RPMI8226 (cell line): ENCODE results near the gene DLX5.
"Not testable (repeated sequence)": the region's sequence is repeated elsewhere in the genome, so short reads cannot be mapped to it uniquely, and the experiment has no call there.

ENCODE experiments used
- DNase-seq: peaks from one replicate; pipeline ENCODE4 v3.0.0-alpha.2; 2015

The DLX5 gene

DNA sequence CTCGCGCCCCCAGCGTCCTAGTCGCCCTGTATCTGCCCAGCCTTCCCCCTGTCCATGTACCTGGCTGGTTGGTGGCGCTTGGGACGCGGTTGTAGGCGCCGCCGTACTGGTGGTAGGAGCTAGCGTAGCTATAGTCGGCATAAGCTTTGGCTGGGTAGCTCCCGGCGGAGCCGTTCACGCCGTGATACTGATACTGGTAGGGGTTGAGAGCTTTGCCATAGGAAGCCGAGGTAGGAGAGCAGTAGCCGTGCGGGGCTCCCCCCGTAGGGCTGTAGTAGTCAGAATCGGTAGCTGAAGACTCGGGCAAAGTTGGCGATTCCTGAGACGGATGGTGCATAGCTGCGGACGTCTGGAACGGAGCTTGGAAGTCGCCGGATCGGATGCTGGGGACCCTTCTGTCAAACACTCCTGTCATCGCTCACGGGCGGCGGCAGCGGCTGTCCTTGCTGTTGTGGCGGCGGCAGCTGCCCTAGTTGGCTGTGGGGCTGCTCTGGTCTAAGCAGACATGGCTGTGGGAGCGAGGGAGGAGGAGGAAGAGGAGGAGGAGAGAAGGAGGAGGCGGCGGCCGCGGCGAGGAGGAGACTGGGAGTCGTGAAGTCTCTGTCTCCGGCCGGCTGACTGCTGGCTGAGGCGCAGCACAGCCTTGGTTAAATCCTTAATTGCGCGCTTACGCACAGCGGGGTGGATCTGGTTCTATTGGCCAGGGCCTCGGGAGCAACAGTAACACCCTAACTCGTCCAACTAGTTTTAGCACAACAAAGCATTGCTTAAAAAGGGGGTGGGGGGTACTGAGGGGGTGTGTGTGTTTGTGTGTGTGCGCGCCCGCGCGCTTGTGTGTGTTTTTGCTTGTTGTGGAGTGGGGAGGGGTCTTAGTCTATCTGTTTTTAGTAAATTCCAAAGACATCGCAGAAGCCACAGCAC lies at the start of gene DLX5:
Gene DLX5, minus strand, starts transcription at position 623 of the 921 bp plus-strand sequence. Its CDS starts 208 bp downstream, at position 415.
- DNase-seq: no peak

- DNase-seq: not testable (repeated sequence)
Measured at GRCh38 chr7:97072025-97072424, 47.4 kb upstream of the DLX5 start.

- DNase-seq: peak; percentile 57
Measured at GRCh38 chr7:97064972-97065587, 40.4 kb upstream of the DLX5 start.

DNA sequence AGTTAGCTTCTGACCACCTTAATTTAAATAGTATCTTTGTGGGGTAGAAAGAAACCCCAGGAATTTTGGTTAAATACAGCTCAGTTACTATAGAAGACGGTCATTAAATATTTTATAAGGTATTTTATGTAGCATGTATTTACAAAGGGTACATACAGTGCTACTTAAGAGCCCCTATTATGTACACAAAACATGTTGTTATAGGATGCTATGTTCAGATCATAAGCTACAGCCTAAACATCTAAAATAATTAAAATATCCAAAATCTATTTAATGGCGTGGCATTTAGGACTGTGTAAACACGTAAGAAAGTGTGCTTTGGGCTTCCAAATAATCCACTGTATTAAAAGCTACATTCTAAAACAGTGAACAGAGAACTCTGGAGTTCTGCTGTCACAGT lies 39.4 kb upstream of the DLX5 start:
- no peak for DNase-seq

DNA sequence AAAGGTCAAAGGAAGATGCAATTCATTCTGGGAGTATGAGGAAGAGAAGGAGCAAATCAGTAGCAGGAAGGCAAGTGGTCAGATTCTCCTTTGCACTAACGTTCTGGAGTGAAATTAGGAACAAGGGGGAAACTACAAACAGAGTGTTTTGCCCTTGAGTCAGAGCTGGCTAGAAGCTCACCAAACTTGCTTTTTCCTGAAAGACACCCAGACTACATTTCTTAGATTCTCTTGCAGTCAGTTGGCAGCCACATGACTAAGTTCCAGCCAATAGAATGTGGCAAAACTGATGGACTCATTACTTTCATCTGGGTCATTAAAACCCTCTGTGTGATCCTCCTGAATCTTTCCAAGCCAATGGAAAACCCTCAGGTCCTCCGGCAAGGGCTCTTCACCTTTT lies 18.6 kb upstream of the DLX5 start:
- no peak for DNase-seq

DNA sequence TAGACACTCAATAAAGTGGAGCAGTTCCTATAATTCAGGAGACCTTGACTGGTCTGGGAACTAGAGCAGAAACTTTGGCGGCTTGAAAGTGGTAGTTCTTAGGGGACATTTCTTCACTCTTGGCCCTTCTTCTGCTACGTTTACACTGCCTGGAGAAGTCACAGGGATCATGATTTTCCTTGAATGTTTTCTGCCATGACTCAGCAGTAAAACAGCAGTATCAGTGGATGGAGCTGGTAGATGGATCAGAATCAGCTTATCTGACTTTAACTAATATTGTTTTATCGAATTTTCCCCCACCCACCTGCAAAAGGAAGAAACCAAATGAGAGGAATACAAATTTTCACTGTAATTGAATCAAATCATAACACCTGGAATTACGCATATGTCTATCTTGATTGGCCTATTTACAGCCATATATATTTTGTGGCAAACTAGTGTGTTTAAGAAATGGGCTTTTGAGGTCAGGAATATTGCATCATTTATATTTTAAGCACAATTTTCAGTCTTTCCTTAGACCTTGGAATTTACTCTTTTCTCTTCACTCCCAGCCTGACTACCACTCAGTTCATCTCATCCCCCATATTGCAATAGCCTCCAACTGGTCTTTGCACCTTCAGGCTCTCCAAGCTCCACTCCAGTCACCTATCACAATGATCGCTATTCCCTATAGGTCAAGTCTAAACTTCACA lies 14.9 kb upstream of the DLX5 start:
- no peak for DNase-seq

DNA sequence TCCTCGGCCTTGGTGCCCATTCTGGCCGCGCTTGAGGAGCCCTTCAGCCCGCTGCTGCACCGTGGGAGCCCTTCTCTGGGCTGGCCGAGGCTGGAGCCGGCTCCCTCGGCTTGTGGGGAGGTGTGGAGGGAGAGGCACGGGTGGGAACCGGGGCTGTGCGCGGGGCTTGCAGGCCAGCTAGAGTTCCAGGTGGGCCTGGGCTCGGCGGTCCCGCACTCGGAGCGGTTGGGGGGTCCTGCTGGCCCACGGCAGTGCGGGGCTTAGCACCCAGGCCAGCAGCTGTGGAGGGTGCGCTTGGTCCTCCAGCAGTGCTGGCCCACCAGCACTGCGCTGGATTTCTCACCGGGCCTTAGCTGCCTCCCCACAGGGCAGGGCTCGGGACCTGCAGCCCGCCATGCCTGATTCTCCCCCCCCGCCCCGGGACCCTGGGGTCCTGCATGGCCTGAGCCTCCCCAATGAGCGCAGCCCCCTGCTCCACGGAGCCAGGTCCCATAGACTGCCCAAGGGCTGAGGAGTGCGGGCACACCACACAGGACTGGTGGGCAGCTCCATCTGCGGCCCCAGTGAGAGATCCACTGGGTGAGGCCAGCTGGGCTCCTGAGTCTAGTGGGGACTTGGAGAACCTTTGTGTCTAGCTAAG lies 9.7 kb upstream of the DLX5 start:
- not testable (repeated sequence) for DNase-seq

DNA sequence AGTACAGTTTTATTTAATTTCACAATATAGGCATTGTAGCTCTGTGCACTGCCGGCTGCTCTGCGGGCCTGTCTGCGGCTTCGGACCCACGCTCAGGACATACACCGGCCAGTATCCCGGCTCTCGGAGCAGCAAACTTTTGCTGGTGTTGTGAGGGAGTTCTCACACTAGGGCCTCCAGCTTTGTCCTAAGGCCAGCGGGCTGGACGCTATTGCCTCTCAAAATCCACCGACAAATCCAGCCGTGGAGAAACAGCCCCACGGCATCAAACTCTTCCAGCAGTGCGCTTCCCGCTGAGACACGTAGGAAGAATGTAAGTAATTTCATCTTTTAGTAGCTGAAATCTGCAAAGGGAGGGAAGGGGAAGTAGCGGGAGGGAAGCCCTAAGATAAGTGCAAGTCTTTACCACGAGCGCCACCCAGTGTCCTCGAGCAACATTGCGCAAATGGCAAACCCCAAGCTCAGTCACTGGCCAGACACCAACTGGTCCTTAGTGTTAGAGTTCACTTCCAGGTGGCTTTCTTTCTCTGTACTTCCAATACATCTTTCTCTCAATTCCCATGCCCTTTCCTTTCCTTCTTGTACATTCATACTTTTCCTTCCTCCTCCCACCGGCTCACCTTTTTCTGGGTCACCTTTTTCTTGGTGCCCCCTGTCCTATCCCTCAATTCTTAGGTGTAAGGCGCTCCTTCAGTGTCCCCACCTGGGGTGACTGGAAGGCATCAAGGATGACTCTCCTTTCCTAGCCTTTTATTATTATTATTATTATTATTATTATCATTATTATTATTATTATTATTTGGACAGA lies 3.0 kb upstream of the DLX5 start:
- peak; percentile 85 for DNase-seq

- DNase-seq: no peak
Measured at GRCh38 chr7:97026715-97027426, 2.2 kb upstream of the DLX5 start.

GRCh38 chr7:97025983-97026714 lies 1.5 kb upstream of the DLX5 start:
- DNase-seq: no peak

DNA sequence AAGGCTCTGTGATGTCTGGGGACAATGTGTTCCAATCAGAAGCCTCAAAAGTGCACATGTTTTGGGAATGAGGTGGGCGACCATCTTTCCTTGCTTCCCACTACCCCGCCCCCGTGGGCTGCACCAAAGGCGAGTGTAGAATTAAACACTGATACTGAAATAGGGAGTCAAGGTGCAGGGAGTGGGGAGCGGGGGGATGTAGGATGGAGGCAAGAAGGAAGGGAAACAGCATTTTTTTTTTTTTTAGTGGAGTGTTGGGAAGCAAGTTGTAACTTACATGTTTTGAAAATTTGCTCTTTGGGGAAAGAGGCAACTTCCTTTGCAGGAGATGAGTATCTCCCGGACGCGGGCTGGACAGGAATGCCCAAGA lies 484 bp upstream of the DLX5 start:
- no peak for DNase-seq

DNA sequence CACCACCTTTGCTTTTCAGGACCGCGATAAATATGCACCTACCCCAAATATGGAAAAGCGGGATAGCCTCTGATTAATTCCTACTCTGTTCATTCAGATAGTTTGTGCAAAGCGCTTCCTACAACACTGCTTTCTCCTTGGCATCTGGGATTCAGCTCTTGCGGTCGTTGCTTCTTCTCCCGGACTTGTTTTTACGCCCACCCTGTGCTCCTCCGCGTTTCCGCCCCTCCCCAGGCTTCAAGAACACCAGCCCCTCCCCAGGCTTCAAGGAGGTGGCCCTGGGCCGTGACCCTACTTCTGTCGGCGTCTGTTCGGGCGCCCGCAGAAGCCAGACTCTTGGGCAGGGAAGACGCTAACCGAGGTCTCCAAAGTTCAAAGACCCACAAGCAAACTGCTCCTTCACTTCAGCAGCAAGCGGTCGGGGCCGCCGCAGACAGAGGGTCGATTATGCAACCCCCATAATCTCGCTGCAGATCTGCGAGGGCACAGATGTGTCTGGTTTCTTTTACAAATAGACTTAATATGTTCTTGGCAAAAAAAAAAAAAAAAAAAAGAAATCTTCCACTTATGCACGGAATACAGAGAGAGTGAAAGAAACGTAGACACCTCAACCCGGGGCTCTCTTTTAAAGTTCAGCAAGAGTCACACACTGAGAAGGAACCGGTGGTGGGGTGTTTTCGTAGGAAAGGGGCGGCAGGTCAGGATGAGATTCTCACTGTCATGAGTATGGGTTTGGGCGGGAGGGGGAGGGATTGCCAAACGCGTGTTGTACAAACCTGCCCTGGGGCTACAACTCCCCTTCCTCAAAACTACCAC lies 1.9 kb downstream of the DLX5 start:
- no peak for DNase-seq

GRCh38 chr7:97021747-97022490 lies 2.7 kb downstream of the DLX5 start:
- DNase-seq: no peak

GRCh38 chr7:97020996-97021746 lies 3.5 kb downstream of the DLX5 start:
- DNase-seq: no peak

DNA sequence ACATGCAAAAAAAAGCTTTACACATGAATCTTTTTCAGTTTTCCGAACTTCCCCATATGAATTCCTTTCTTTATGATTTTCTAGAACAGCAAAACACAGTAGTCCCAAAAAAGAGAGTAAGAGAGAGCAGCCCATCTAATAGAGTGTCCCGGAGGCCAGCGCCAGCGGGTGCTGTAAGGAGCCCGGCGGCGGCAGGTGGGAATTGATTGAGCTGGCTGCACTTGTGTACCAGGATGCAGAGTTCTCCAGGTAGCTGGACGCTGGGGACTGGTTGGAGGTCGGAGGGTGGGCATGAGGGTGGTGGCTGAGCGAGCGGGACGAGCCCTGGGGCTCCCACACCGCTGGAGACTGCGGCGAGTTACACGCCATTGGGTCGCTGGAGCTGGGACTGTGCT lies 4.0 kb downstream of the DLX5 start:
- DNase-seq: no peak

DNA sequence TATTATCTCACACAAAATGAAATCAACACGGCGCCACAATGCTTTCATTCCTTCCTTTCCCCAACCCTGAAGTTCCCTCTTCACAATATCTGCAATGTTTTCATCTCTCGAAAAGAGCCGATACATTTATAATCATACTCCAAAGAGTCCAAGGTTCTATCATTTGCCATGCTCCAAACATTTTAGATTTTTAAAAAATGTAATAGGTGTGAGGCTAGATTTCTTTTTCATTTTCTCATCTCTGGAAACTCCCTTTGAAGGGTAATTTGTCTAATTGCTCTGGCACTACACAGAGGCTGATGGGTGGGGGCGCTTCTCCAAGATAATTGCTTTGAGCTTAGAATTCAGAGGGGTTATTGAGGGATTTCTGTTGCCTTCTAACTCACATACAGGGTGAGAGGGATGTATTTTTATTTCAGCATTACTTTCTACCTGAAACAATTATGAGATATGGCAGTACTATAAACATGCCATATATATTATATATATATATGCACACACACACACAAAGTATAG lies 4.9 kb downstream of the DLX5 start:
- no peak for DNase-seq

DNA sequence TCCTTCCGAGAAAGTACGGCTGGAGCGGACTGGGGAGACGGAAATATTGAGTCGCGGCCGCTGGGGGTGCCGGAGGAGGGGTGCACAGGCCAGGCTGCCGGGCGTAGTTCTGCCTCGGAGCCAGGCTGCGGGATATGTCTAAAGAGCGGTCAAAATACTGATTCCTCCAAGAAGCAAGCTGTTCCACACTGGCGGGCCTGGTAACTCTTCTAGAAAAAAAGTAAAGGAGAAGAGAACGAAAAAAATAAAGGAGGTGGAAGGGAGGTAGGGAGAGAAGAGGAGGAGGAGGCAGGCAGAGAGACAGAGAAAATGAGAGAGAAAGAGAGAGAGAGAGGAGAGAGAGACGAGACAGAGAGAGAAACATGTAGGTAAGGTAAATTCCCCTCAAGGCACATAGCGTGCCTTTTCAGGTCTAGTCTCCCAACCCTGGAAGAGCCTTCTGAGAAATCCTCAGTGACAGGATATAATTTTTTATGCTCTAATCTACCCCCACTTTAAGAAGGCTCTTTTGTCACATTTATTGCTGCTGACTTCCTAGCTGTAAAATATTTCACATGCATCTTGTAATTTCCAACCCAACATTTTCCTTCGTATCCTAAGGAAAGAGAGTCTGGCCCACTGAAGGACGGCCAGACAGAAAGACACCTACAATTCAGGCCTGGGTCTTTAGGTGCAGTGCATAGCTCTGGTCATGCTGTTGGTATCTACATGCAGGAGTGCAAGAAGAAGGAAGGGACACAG lies 5.7 kb downstream of the DLX5 start:
- no peak for DNase-seq
